Activated CD4-positive, alpha-beta T cell treated with anti-CD3 and anti-CD28 coated beads for 4 hours (primary cell): Measurements from ENCODE around the gene ANLN.
"Not testable (repeated sequence)": the region's sequence is repeated elsewhere in the genome, so short reads cannot be mapped to it uniquely, and the experiment has no call there.

Source experiments
- DNase-seq, 2 donors: peaks; one replicate each; pipeline ENCODE4 v3.0.0-alpha.2; 2020

Gene ANLN

GRCh38 chr7:36381056-36381455 is 8.6 kb upstream of the ANLN start:
- no peak for DNase-seq

- not testable (repeated sequence) for DNase-seq
These were observed 6.4 kb upstream of the ANLN start for GRCh38 chr7:36383284-36383683.

GRCh38 chr7:36385646-36386045 is 4.0 kb upstream of the ANLN start:
- not testable (repeated sequence) for DNase-seq

- DNase-seq, result no peak
These were observed 2.0 kb upstream of the ANLN start for GRCh38 chr7:36387435-36388231.

- DNase-seq, result no peak
These were observed 1.2 kb upstream of the ANLN start for GRCh38 chr7:36388423-36388822.

- DNase-seq, result peak in 1 of 2 donors; percentile 16
These were observed 783 bp downstream of the ANLN start for GRCh38 chr7:36390199-36391090.

GRCh38 chr7:36391436-36392198 is 2.0 kb downstream of the ANLN start:
- no peak for DNase-seq

GRCh38 chr7:36393826-36394225 is 4.2 kb downstream of the ANLN start:
- no peak for DNase-seq

GRCh38 chr7:36395171-36395894 is 5.7 kb downstream of the ANLN start:
- no peak for DNase-seq

GRCh38 chr7:36396150-36396549 is 6.5 kb downstream of the ANLN start:
- DNase-seq, result no peak

GRCh38 chr7:36400036-36400435 is 10.4 kb downstream of the ANLN start:
- no peak for DNase-seq

- no peak for DNase-seq
These were observed 10.9 kb downstream of the ANLN start for GRCh38 chr7:36400606-36401005.

- DNase-seq, result no peak
These were observed 13.8 kb downstream of the ANLN start for GRCh38 chr7:36403452-36403851.

GRCh38 chr7:36404639-36405408 is 15.2 kb downstream of the ANLN start:
- DNase-seq, result no peak

- DNase-seq, result no peak
These were observed 15.7 kb downstream of the ANLN start for GRCh38 chr7:36405409-36405803.

GRCh38 chr7:36406156-36406555 is 16.5 kb downstream of the ANLN start:
- no peak for DNase-seq

GRCh38 chr7:36407636-36408550 is 18.2 kb downstream of the ANLN start:
- no peak for DNase-seq

- DNase-seq, result no peak
These were observed 18.9 kb downstream of the ANLN start for GRCh38 chr7:36408589-36408988.

- DNase-seq, result no peak
These were observed 19.5 kb downstream of the ANLN start for GRCh38 chr7:36409180-36409579.

GRCh38 chr7:36415144-36415543 is 25.5 kb downstream of the ANLN start:
- DNase-seq, result no peak

- DNase-seq, result no peak
These were observed 26.6 kb downstream of the ANLN start for GRCh38 chr7:36416251-36416650.
